H9 (cell line): ENCODE measurements around the gene BCLAF1. TPM values are rescaled to one million over a fixed set of nuclear protein-coding genes. Genes with fewer than 3 reads are reported as not detected.

ENCODE experiments used
- DNase-seq: peaks from one replicate; pipeline ENCODE4 v3.0.0-alpha.2; 2017
- H2AFZ ChIP-seq: one replicate; pipeline ENCODE4 v1.6.1; 2013; ENCODE audit warnings: mild to moderate bottlenecking, low read length, control low read depth, moderate library complexity
- H2AK5ac ChIP-seq: 2 replicates; pipeline ENCODE4 v1.6.1; 2013; ENCODE audit warnings: low read length, control low read depth, mixed read lengths; ENCODE audit not compliant: insufficient read length
- H2BK120ac ChIP-seq: one replicate; pipeline ENCODE4 v1.6.1; 2013; ENCODE audit warnings: low read depth, mild to moderate bottlenecking, low read length, control low read depth, inconsistent platforms; ENCODE audit not compliant: poor library complexity, severe bottlenecking
- H2BK12ac ChIP-seq: 2 replicates; pipeline ENCODE4 v1.6.1; 2013; ENCODE audit warnings: low read length, control low read depth, mixed read lengths, low read depth; ENCODE audit not compliant: insufficient read length
- H2BK15ac ChIP-seq: 2 replicates; pipeline ENCODE4 v1.6.1; 2013; ENCODE audit warnings: low read depth, low read length, control low read depth
- H2BK20ac ChIP-seq: one replicate; pipeline ENCODE4 v1.6.1; 2013; ENCODE audit warnings: low read depth, mild to moderate bottlenecking, low read length, control low read depth, inconsistent platforms; ENCODE audit not compliant: poor library complexity, severe bottlenecking
- H2BK5ac ChIP-seq: 2 replicates; pipeline ENCODE4 v1.6.1; 2013; ENCODE audit warnings: low read length, control low read depth, mixed read lengths; ENCODE audit not compliant: insufficient read length
- H3K14ac ChIP-seq: 2 replicates; pipeline ENCODE4 v1.6.1; 2013; ENCODE audit warnings: low read length, control low read depth; ENCODE audit not compliant: insufficient read depth
- H3K18ac ChIP-seq: 2 replicates; pipeline ENCODE4 v1.6.1; 2013; ENCODE audit warnings: low read depth, mild to moderate bottlenecking, mixed read lengths, low read length, control low read depth; ENCODE audit not compliant: insufficient read length
- H3K23ac ChIP-seq: 2 replicates; pipeline ENCODE4 v1.6.1; 2013; ENCODE audit warnings: low read length, control low read depth, mixed read lengths, low read depth; ENCODE audit not compliant: insufficient read length
- H3K23me2 ChIP-seq: 2 replicates; pipeline ENCODE4 v1.6.1; 2013; ENCODE audit warnings: low read depth, mild to moderate bottlenecking, mixed read lengths, low read length, control low read depth; ENCODE audit not compliant: insufficient read length, poor library complexity, severe bottlenecking
- H3K27ac ChIP-seq: 2 replicates; pipeline ENCODE4 v1.5.1; 2013; ENCODE audit warnings: low read length, control low read depth, mixed read lengths, low read depth; ENCODE audit not compliant: insufficient read length
- H3K27me3 ChIP-seq: 2 replicates; pipeline ENCODE4 v1.6.1; 2013; ENCODE audit warnings: low read length, control low read depth, inconsistent platforms; ENCODE audit not compliant: insufficient read depth
- H3K4ac ChIP-seq: 2 replicates; pipeline ENCODE4 v1.6.1; 2013; ENCODE audit warnings: low read depth, mild to moderate bottlenecking, control low read depth, inconsistent platforms, low read length, moderate library complexity
- H3K4me1 ChIP-seq: 2 replicates; pipeline ENCODE4 v1.6.1; 2013; ENCODE audit warnings: low read length, control low read depth, inconsistent platforms; ENCODE audit not compliant: insufficient read depth
- H3K4me2 ChIP-seq: 2 replicates; pipeline ENCODE4 v1.6.1; 2013; ENCODE audit warnings: low read length, control low read depth, mixed read lengths; ENCODE audit not compliant: insufficient read length, insufficient read depth
- H3K56ac ChIP-seq: 2 replicates; pipeline ENCODE4 v1.6.1; 2013; ENCODE audit warnings: low read depth, mild to moderate bottlenecking, mixed read lengths, low read length, control low read depth; ENCODE audit not compliant: insufficient read length
- H3K79me1 ChIP-seq: 2 replicates; pipeline ENCODE4 v1.6.1; 2013; ENCODE audit warnings: low read depth, mild to moderate bottlenecking, moderate library complexity, low read length, control low read depth, inconsistent platforms; ENCODE audit not compliant: insufficient read depth, poor library complexity, severe bottlenecking
- H3K79me2 ChIP-seq: 2 replicates; pipeline ENCODE4 v1.6.1; 2013; ENCODE audit warnings: low read length, control low read depth, inconsistent platforms; ENCODE audit not compliant: insufficient read depth
- H3K9ac ChIP-seq: 2 replicates; pipeline ENCODE4 v1.6.1; 2013; ENCODE audit warnings: low read length, control low read depth, mixed read lengths; ENCODE audit not compliant: insufficient read length; ENCODE audit errors: extremely low read depth
- H3K9me3 ChIP-seq: one replicate; pipeline ENCODE4 v1.6.1; 2013; ENCODE audit warnings: low read depth, low read length, inconsistent platforms; ENCODE audit not compliant: control insufficient read depth
- H3T11ph ChIP-seq: one replicate; pipeline ENCODE4 v1.6.1; 2013; ENCODE audit warnings: mild to moderate bottlenecking, low read length, control low read depth, inconsistent platforms
- H4K20me1 ChIP-seq: one replicate; pipeline ENCODE4 v1.6.1; 2013; ENCODE audit not compliant: control insufficient read depth, insufficient read length, insufficient read depth
- H4K5ac ChIP-seq: 2 replicates; pipeline ENCODE4 v1.6.1; 2013; ENCODE audit warnings: low read depth, mild to moderate bottlenecking, mixed read lengths, low read length, control low read depth; ENCODE audit not compliant: insufficient read length
- H4K8ac ChIP-seq: replicated peaks from 2 replicates; pipeline ENCODE4 v1.6.1; 2013; ENCODE audit warnings: low read length, control low read depth, mixed read lengths, low read depth; ENCODE audit not compliant: insufficient read length
- H4K91ac ChIP-seq: 2 replicates; pipeline ENCODE4 v1.6.1; 2013; ENCODE audit warnings: low read depth, mild to moderate bottlenecking, moderate library complexity, mixed read lengths, low read length, control low read depth; ENCODE audit not compliant: insufficient read length
- H3K27ac Mint-ChIP-seq, 3 experiments: 2 replicates in 2 of 3; 3 replicates in 1 of 3; pipeline ENCODE4 v1.8.0; 2020 to 2021; ENCODE audit warnings: mixed read lengths in 3 of 3, mild to moderate bottlenecking in 1 of 3, moderate library complexity in 1 of 3
- H3K27me3 Mint-ChIP-seq: 2 replicates; pipeline ENCODE4 v1.8.0; 2021; ENCODE audit warnings: low read depth, mild to moderate bottlenecking, moderate library complexity, mixed read lengths
- H3K36me3 Mint-ChIP-seq, 3 experiments: 2 replicates in 2 of 3; 3 replicates in 1 of 3; pipeline ENCODE4 v1.8.0; 2020 to 2021; ENCODE audit warnings: low read depth in 3 of 3, mixed read lengths in 3 of 3; ENCODE audit not compliant: insufficient read depth in 1 of 3
- H3K4me1 Mint-ChIP-seq, 2 experiments: 2 replicates each; pipeline ENCODE4 v1.8.0; 2020; ENCODE audit warnings: mixed read lengths in 2 of 2
- H3K4me3 Mint-ChIP-seq, 2 experiments: 2 replicates in 1 of 2; 3 replicates in 1 of 2; pipeline ENCODE4 v1.8.0; 2020 to 2021; ENCODE audit warnings: mild to moderate bottlenecking in 2 of 2, mixed read lengths in 2 of 2, moderate library complexity in 1 of 2
- H3K9me3 Mint-ChIP-seq, 2 experiments: 2 replicates in 1 of 2; 3 replicates in 1 of 2; pipeline ENCODE4 v1.8.0; 2020; ENCODE audit warnings: mild to moderate bottlenecking in 2 of 2, mixed read lengths in 2 of 2, moderate library complexity in 1 of 2
- WGBS: extraction: QIAGEN DNeasy Blood & Tissue Kit; methylation state at CpG from one replicate; pipeline ENCODE4 v1.1.7; 2013; ENCODE audit warnings: missing lambda C conversion rate, low lambda C conversion rate, mixed read lengths; ENCODE audit not compliant: insufficient read length; ENCODE audit errors: extremely low coverage; 5-methylcytosine and 5-hydroxymethylcytosine counted together
- total RNA-seq: library from RNA; stranded (reverse); gene quantifications from 2 replicates; pipeline ENCODE4 v1.2.1, GENCODE V29; 2021
- TF ChIP-seq, protein P1 (sequence below): fragments of 200-600 bp; sonication (generic); conservative IDR thresholded peaks from 3 replicates; pipeline ENCODE4 v1.8.0; 2021; ENCODE audit warnings: antibody characterized with exemption, mild to moderate bottlenecking

The BCLAF1 gene
- total RNA-seq, 1 experiment from 2014 or later, result 257 TPM

DNA sequence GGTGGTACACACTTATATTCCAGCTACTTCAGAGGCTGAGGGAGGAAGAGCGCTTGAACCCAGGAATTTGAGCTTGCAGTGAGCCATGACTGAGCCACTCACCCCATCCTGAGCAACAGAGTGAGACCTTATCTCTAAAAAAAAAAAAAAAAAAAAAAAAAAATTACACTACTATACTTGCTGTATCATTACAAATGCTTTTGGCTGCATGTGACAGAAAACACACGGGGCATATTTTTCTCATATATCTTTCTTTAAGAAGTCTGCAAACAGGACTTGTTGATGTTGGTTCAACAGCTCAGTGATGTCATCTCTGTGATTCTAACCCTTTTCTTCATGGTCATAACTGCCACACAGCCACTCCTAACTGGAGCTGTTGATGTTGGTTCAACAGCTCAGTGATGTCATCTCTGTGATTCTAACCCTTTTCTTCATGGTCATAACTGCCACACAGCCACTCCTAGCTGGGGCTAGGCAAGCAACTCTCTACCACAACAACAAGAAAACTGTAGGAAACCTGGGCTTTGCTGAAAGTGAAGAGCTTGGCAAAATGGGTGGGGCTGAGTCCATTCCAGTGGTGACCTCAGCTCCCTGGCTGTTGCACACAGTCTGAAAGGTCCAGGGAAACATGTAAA, 59.3 kb downstream of the BCLAF1 start:
- H4K8ac ChIP-seq, result no peak overlapping the region
- H2BK120ac ChIP-seq, result no peak overlapping the region
- H2BK5ac ChIP-seq, result no peak overlapping the region
- H3K79me2 ChIP-seq, result no peaks in the 10 kb centered on the region
- no peaks in the 10 kb centered on the region for H3K27me3 ChIP-seq
- no CpG with 5 or more reads among the region's 2 CpGs for WGBS
- no peak overlapping the region for H2AFZ ChIP-seq
- Mint-ChIP-seq H3K4me3 (no peak overlapping the region), H3K27ac (no peak overlapping the region), H3K4me1 (no peaks in the 10 kb centered on the region), H3K9me3 (no peaks in the 10 kb centered on the region), H3K27me3 (no peaks in the 10 kb centered on the region), H3K36me3 (peaks cover 0 to 17% (median 7%) of the 10 kb centered on the region in 3 experiments; a peak in 3 of 7 replicates)
- no peak overlapping the region for H3K4me2 ChIP-seq
- no peaks in the 10 kb centered on the region for H3K23me2 ChIP-seq
- H3K18ac ChIP-seq, result no peak overlapping the region
- no peaks in the 10 kb centered on the region for H4K20me1 ChIP-seq
- H4K91ac ChIP-seq, result no peak overlapping the region
- H3K4me1 ChIP-seq, result no peaks in the 10 kb centered on the region
- no peak overlapping the region for H2BK15ac ChIP-seq
- no peak for DNase-seq
- no peak overlapping the region for H3K9ac ChIP-seq
- no peak overlapping the region for H3K56ac ChIP-seq
- no peak overlapping the region for H2BK12ac ChIP-seq
- H3K79me1 ChIP-seq, result no peaks in the 10 kb centered on the region
- no peak overlapping the region for H2AK5ac ChIP-seq
- H4K5ac ChIP-seq, result no peak overlapping the region
- no peak overlapping the region for H3K4ac ChIP-seq
- H3K27ac ChIP-seq, result no peak overlapping the region
- no peak overlapping the region for H2BK20ac ChIP-seq
- H3K23ac ChIP-seq, result no peak overlapping the region
- no peak overlapping the region for H3T11ph ChIP-seq
- no peaks in the 10 kb centered on the region for H3K9me3 ChIP-seq
- H3K14ac ChIP-seq, result no peak overlapping the region
- TF ChIP-seq, protein P1, sequence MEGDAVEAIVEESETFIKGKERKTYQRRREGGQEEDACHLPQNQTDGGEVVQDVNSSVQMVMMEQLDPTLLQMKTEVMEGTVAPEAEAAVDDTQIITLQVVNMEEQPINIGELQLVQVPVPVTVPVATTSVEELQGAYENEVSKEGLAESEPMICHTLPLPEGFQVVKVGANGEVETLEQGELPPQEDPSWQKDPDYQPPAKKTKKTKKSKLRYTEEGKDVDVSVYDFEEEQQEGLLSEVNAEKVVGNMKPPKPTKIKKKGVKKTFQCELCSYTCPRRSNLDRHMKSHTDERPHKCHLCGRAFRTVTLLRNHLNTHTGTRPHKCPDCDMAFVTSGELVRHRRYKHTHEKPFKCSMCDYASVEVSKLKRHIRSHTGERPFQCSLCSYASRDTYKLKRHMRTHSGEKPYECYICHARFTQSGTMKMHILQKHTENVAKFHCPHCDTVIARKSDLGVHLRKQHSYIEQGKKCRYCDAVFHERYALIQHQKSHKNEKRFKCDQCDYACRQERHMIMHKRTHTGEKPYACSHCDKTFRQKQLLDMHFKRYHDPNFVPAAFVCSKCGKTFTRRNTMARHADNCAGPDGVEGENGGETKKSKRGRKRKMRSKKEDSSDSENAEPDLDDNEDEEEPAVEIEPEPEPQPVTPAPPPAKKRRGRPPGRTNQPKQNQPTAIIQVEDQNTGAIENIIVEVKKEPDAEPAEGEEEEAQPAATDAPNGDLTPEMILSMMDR, result no peak
